ENCODE results near the gene TRAF1.

TRAF1 gene

GRCh38 chr9:120914396-120914795 lies 12.2 kb downstream of the TRAF1 start:
- in situ Hi-C loops (cut with MboI; ENCODE audit: low pct_unique_long_range_greater_than_20kb, low sequenced_read_pairs), result no loop called here
- DNase-seq, result no peak

GRCh38 chr9:120913647-120914264 lies 12.8 kb downstream of the TRAF1 start:
- no peak for DNase-seq
- in situ Hi-C loops (cut with MboI; ENCODE audit: low pct_unique_long_range_greater_than_20kb, low sequenced_read_pairs), result no loop called here

GRCh38 chr9:120912958-120913646 lies 13.5 kb downstream of the TRAF1 start:
- in situ Hi-C loops (cut with MboI; ENCODE audit: low pct_unique_long_range_greater_than_20kb, low sequenced_read_pairs), result no loop called here
- DNase-seq, result no peak

DNA sequence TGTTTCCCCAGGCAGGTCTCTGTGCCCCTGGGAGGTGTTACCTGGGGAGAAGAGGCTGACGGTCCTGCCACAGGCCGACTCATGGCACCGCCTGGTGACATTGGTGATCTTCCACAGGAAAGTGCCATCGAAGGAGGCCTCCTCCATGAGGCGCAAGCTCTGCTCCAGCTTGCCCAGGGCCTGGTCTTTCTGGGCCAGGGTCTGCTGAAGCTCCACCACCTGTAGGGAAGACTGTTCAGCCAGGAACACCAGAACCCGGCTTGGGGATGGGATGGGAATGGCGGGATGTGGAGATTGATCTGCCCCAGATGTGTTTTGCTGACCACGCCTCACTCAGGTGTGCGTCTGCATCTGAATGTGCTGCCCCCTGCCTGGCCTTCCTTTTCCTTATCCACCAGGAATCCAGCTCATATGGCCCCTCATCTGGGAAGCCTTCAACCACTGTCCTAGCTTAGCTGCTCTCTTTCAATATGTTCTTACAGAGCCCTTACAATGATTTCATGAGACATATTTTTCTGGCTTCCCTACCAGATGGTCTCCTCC lies 15.2 kb downstream of the TRAF1 start:
- in situ Hi-C loops (cut with MboI; ENCODE audit: low pct_unique_long_range_greater_than_20kb, low sequenced_read_pairs), result no loop called here
- no peak for DNase-seq

DNA sequence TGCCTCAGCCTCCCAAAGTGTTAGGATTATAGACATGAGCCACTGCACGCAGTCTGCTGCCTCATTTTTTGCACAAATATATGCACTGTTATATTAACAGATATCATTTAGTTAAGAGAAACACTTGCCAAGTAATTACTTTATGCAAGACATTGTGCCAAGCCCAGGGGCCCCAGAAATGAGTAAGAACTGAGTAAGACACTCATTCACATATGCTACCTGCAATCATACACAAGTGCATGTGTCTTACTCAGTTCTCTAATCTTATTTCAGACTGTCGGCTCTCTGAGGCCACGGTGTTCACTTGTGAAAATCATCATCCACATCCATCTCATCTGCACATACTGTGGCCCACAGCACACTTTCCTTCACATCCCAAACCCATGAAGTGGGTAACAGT lies 16.0 kb downstream of the TRAF1 start:
- DNase-seq, result no peak
- in situ Hi-C loops (cut with MboI; ENCODE audit: low pct_unique_long_range_greater_than_20kb, low sequenced_read_pairs), result no loop called here

DNA sequence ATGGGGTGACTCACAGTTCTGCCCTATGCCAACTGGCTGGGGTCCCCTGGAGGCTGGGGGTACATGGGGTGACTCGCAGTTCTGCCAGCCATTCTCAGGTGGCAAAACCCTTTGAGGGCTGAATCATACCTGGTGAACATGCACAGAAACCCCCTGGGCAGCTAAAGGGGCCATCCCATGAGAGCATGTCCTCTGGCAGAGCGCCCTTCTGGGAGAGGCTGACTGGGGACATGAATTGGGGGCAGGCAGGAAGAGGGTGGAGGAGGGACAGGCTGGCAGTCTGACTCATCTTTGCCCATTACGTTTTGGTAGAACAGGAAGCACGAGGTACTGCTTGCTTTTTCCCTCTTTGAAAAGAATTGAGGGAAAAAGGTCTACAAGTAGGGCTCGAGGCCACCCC lies 16.7 kb downstream of the TRAF1 start:
- in situ Hi-C loops (cut with MboI; ENCODE audit: low pct_unique_long_range_greater_than_20kb, low sequenced_read_pairs), result no loop called here
- no peak for DNase-seq

DNA sequence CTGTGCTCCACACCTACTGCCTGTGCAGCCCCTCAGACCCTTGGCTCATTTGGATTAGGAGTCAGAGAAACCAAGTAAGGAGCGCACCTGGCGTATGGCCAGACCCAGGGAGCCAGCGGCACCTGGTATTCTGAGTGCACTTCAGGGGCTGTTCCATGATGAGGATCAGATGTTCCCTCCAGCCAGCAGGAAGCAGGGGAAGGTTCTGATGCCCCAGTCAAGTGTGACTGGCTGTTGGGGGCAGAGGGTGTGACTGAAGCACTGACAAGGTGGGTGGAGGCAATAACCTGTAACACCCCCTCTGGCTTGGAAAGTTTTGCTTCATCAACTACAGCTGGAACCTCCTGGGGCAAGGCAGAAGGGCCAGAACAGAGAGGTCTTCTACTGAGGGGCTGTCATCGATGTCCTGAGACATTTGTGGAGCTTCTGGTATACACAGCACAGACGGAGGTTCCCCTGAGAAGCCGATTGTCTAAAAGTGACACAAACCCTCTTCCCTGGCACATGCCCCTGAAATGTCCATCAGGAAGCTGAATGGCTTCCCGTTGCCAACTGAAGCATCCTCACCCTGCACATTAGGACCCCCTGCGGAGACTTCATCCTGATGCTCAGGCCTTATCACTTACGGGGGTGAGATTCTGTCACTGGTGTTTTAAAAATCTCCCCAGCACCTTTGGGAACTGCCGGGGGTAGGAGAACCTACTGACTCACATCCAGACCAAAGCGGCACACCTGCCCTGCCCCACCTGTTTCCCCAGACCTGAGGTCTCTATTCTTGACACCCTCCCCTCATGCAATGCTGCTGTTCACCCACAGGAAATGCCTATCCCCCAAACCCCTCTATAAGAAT lies 21.1 kb downstream of the TRAF1 start:
- in situ Hi-C loops (cut with MboI; ENCODE audit: low pct_unique_long_range_greater_than_20kb, low sequenced_read_pairs), result no loop called here
- DNase-seq, result no peak

DNA sequence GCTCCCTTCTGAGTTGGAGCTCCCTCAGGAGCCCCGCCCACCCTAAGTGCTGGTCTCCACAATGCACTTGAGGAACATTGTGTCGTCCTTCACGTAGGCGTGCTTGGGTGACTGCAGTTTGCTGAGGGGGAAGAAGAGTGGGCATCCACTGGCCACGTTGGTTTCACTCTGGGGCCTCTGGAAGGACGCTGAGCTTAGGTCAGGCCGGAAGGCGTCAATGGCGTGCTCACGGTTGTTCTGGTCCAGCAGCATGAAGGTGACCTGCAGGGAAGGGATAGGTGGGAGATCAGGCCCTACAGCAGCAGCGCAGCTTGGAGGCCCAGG lies 21.7 kb downstream of the TRAF1 start:
- DNase-seq, result no peak
- in situ Hi-C loops (cut with MboI; ENCODE audit: low pct_unique_long_range_greater_than_20kb, low sequenced_read_pairs), result no loop called here

- in situ Hi-C loops (cut with MboI; ENCODE audit: low pct_unique_long_range_greater_than_20kb, low sequenced_read_pairs), result no loop called here
- no peak for DNase-seq
Measured at GRCh38 chr9:120904061-120904977, 22.3 kb downstream of the TRAF1 start.

- DNase-seq, result no peak
- in situ Hi-C loops (cut with MboI; ENCODE audit: low pct_unique_long_range_greater_than_20kb, low sequenced_read_pairs), result no loop called here
Measured at GRCh38 chr9:120902569-120903535, 23.7 kb downstream of the TRAF1 start.

DNA sequence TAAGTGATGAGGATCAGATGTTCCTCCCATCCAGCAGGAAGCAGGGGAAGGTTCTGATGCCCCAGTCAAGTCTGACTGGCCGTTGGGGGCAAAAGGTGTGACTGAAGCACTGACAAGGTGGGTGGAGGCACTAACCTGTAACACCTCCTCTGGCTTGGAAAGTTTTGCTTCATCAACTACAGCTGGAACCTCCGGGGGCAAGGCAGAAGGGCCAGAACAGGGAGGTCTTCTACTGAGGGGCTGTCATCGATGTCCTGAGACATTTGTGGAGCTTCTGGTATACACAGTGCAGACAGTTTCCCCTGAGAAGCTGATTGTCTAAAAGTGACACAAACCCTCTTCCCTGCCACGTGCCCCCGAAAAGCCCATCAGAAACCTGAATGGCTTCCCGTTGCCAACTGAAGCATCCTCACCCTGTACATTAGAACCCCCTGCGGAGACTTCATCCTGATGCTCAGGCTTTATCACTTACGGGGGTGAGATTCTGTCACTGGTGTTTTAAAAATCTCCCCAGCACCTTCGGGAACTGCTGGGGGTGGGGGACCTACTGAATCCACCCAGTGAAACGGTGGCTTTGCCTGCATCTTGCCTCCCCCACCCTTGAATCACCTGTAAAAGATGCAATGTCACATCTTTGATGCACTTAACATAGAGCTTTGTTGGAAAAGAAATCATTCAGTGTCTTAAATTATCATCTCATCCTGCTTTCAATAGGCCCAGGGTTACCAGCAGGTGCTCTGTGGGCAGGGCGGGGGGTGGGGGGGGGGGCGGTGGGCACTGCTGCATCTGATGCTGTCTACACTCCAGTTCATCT lies 24.6 kb downstream of the TRAF1 start:
- in situ Hi-C loops (cut with MboI; ENCODE audit: low pct_unique_long_range_greater_than_20kb, low sequenced_read_pairs), result no loop called here

DNA sequence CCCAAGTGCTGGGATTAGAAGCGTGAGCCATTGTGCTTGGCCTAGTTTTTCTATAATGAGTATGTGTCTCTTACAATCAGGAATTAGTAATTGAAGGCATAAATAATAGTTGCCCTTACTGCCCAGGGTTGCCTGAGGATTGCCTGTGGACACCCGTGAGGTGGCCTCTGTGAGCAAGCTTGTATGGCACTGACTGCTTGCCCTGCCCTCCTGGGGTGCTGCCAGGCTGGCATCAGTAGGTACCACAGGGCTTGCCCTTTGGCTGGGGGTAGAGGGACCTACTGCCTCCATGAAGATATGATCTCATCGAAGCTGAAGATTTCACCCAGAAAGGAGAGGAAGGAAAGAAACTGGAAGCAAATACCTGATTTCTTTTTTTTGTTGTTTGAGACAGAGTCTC lies 25.8 kb downstream of the TRAF1 start:
- DNase-seq, result no peak
- in situ Hi-C loops (cut with MboI; ENCODE audit: low pct_unique_long_range_greater_than_20kb, low sequenced_read_pairs), result no loop called here

More for the DNA sequence above, 24.6 kb downstream of the TRAF1 start:
- no peak for DNase-seq

GRCh38 chr9:120899490-120900068 lies 27.0 kb downstream of the TRAF1 start:
- no peak for DNase-seq
- in situ Hi-C loops (cut with MboI; ENCODE audit: low pct_unique_long_range_greater_than_20kb, low sequenced_read_pairs), result no loop called here

DNA sequence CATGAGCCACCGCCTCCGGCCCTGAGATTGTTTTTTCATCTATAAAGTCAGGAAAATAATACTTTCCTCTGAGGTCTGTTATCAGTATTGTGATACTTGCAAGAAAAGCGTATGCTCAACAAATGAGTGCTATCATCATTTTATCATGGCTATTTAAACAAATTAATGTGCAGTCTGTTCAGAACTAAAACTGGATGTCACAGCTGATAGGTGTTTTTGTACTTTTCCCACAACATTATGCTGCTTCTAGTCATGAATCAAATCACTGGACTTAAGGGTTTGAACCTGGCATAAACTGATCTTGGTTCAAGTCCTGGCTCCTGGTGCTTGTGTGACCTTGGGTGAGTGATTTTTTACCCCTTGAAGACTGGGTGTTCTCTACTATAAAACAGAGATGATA lies 28.2 kb downstream of the TRAF1 start:
- in situ Hi-C loops (cut with MboI; ENCODE audit: low pct_unique_long_range_greater_than_20kb, low sequenced_read_pairs), result no loop called here
- no peak for DNase-seq

DNA sequence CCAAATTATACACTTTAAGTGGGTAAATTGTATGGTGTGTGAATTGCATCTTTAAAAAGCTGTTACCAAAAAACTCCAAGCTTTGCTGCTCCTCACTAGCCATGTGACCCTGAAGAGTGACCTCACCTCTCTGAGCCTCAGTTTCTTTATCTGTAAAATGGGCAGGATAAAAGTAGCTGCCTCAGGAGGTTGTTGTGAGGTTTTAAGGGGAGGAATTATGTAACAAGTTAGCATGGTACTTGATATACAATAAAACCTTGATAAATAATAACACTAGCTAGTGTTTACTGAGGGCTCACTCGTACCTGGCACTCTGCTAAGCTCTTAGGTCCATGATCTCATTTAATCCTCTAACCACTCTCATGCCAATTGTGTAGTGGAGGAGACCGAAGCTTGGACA lies 30.6 kb downstream of the TRAF1 start:
- no peak for DNase-seq
- in situ Hi-C loops (cut with MboI; ENCODE audit: low pct_unique_long_range_greater_than_20kb, low sequenced_read_pairs), result no loop called here

GRCh38 chr9:120894321-120895148 lies 32.1 kb downstream of the TRAF1 start:
- in situ Hi-C loops (cut with MboI; ENCODE audit: low pct_unique_long_range_greater_than_20kb, low sequenced_read_pairs), result no loop called here
- DNase-seq, result no peak

All from KBM-7 (cell line).